Ishikawa (cell line): Measurements from ENCODE around the gene NRDC.

Experiments
- CEBPB ChIP-seq: IDR thresholded peaks from 2 replicates; pipeline ENCODE4 v1.6.1; 2012
- CREB1 ChIP-seq: IDR thresholded peaks from 2 replicates; pipeline ENCODE4 v1.6.1; 2012; ENCODE audit warnings: low read depth
- EGR1 ChIP-seq: IDR thresholded peaks from 2 replicates; pipeline ENCODE4 v1.6.1; 2012
- EP300 ChIP-seq: IDR thresholded peaks from 2 replicates; pipeline ENCODE4 v1.6.1; 2012; ENCODE audit warnings: borderline replicate concordance
- FOXM1 ChIP-seq: IDR thresholded peaks from 2 replicates; pipeline ENCODE4 v1.6.1; 2012; ENCODE audit warnings: low read depth, borderline replicate concordance
- NFIC ChIP-seq: IDR thresholded peaks from 2 replicates; pipeline ENCODE4 v1.6.1; 2012
- RAD21 ChIP-seq: IDR thresholded peaks from 2 replicates; pipeline ENCODE4 v1.6.1; 2012; ENCODE audit warnings: low read depth
- TAF1 ChIP-seq: IDR thresholded peaks from 2 replicates; pipeline ENCODE4 v1.6.1; 2012; ENCODE audit warnings: low read depth, mild to moderate bottlenecking
- TCF12 ChIP-seq: IDR thresholded peaks from 2 replicates; pipeline ENCODE4 v1.6.1; 2012; ENCODE audit warnings: low read depth
- TEAD4 ChIP-seq: IDR thresholded peaks from 2 replicates; pipeline ENCODE4 v1.6.1; 2012
- YY1 ChIP-seq: IDR thresholded peaks from 2 replicates; pipeline ENCODE4 v1.6.1; 2012; ENCODE audit warnings: low read depth
- ZBTB7A ChIP-seq: IDR thresholded peaks from 2 replicates; pipeline ENCODE4 v1.6.1; 2012; ENCODE audit warnings: low read depth
- TF ChIP-seq, protein P1 (sequence below): IDR thresholded peaks from 2 replicates; pipeline ENCODE4 v1.6.1; 2012; ENCODE audit warnings: low read depth, mild to moderate bottlenecking
- TF ChIP-seq, protein P2 (sequence below): IDR thresholded peaks from 2 replicates; pipeline ENCODE4 v1.6.1; 2012
- TF ChIP-seq, protein P3 (sequence below): IDR thresholded peaks from 2 replicates; pipeline ENCODE4 v1.6.1; 2012

NRDC gene

DNA sequence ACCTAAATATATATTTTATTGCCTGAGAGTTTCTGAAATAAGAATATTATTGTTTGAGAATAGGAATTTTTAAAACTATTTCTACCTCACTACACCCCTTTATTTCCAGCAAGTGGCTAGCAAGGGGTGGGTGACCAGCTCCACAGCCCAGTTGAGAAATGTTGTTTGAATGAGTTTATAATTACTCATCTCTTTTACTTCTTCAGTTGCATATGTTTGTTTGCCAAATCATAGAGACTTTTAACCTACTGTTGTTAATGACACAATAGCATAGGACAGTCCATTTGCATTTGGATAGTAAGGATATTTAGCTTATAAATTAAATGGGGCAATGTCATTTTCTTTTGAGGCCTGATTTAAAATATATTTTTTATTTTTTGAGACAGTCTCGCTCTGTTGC is 127.8 kb downstream of the NRDC start:
- TF ChIP-seq TEAD4 (no peak), YY1 (no peak), CREB1 (no peak), TAF1 (no peak), ZBTB7A (no peak), RAD21 (no peak), EGR1 (no peak), CEBPB (no peak), EP300 (no peak), FOXM1 (no peak), TCF12 (no peak), NFIC (no peak)
- TF ChIP-seq, protein P1, sequence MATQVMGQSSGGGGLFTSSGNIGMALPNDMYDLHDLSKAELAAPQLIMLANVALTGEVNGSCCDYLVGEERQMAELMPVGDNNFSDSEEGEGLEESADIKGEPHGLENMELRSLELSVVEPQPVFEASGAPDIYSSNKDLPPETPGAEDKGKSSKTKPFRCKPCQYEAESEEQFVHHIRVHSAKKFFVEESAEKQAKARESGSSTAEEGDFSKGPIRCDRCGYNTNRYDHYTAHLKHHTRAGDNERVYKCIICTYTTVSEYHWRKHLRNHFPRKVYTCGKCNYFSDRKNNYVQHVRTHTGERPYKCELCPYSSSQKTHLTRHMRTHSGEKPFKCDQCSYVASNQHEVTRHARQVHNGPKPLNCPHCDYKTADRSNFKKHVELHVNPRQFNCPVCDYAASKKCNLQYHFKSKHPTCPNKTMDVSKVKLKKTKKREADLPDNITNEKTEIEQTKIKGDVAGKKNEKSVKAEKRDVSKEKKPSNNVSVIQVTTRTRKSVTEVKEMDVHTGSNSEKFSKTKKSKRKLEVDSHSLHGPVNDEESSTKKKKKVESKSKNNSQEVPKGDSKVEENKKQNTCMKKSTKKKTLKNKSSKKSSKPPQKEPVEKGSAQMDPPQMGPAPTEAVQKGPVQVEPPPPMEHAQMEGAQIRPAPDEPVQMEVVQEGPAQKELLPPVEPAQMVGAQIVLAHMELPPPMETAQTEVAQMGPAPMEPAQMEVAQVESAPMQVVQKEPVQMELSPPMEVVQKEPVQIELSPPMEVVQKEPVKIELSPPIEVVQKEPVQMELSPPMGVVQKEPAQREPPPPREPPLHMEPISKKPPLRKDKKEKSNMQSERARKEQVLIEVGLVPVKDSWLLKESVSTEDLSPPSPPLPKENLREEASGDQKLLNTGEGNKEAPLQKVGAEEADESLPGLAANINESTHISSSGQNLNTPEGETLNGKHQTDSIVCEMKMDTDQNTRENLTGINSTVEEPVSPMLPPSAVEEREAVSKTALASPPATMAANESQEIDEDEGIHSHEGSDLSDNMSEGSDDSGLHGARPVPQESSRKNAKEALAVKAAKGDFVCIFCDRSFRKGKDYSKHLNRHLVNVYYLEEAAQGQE: no peak
- TF ChIP-seq, protein P2, sequence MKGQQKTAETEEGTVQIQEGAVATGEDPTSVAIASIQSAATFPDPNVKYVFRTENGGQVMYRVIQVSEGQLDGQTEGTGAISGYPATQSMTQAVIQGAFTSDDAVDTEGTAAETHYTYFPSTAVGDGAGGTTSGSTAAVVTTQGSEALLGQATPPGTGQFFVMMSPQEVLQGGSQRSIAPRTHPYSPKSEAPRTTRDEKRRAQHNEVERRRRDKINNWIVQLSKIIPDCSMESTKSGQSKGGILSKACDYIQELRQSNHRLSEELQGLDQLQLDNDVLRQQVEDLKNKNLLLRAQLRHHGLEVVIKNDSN: no peak
- TF ChIP-seq, protein P3, sequence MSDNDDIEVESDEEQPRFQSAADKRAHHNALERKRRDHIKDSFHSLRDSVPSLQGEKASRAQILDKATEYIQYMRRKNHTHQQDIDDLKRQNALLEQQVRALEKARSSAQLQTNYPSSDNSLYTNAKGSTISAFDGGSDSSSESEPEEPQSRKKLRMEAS: no peak

DNA sequence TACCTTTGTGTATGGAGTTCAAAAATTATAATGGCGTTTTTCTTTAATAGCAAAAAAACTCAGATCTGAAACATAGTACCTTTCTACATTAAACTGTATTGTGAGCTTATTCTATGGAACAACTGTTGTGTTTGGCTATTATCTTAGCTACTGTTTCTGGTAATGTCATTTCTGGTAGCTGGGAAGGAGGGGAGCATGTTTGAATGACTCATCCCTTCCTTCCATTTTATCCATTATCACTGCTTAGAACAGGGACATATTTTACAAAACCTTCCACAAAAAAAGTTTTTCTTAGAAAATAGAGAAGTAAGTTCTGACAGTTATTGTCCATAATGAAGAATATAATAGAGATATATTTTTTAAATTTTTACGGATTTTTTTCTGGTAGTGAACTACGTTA is 128.3 kb downstream of the NRDC start:
- TF ChIP-seq, protein P2: no peak

DNA sequence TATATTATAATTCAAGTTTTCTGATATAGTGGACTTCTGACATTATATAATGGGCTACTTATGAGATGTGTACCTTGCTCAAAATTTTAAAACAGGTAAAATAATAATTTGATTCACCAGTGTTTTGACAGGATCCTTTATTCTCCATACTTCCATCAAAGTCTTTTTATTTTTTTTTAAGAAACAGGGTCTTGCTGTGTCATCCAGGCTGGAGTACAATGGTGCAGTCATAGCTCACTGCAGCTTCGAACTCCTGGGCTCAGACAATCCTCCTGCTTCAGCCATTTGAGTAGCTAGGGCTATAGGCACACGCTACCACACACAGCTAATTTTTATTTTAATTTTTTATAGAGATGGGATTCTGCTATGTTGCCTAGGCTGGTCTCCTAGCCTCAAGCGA is 129.4 kb downstream of the NRDC start:
- TF ChIP-seq CEBPB (no peak), FOXM1 (no peak), EGR1 (no peak), YY1 (no peak), NFIC (no peak), ZBTB7A (no peak), CREB1 (no peak), RAD21 (no peak), TAF1 (no peak), EP300 (no peak)
- TF ChIP-seq, protein P1: no peak
- TF ChIP-seq, protein P3: no peak

DNA sequence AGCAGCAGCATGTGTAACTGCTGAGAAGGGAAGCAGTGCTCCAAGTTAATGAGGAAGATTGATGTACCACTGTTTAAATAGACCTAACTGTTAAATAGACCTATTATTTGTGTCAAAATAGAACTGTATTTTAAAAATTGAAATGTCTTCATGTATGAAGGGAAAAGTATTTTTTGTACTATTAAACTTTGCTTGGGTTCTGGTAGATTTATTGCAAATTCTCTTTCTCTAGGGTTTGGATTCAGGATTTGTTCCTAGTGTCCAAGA is 133.3 kb downstream of the NRDC start:
- TF ChIP-seq, protein P1: no peak
- TF ChIP-seq FOXM1: no peak
- TF ChIP-seq, protein P3: no peak
- no peak for TF ChIP-seq CEBPB
- TF ChIP-seq TEAD4: no peak
- no peak for TF ChIP-seq EGR1
- TF ChIP-seq, protein P2: no peak
- no peak for TF ChIP-seq EP300
- TF ChIP-seq YY1: no peak
- TF ChIP-seq CREB1: no peak
- TF ChIP-seq TCF12: no peak
- no peak for TF ChIP-seq ZBTB7A
- TF ChIP-seq TAF1: no peak
